Ascending aorta (tissue), 2 donors: ENCODE measurements around the gene RFX7. TPM values are rescaled to one million over a fixed set of nuclear protein-coding genes. Genes with fewer than 3 reads are reported as not detected.

ENCODE experiments used
- DNase-seq, 2 donors: peaks; one replicate each; pipeline ENCODE4 v3.0.0-alpha.2; 2019; ENCODE audit warnings: low spot score in 2 of 2
- H3K27ac ChIP-seq, 2 donors: fragments of 200-600 bp; sonication (generic); one replicate each; pipeline ENCODE4 v1.5.1; 2016 to 2017; ENCODE audit warnings: mild to moderate bottlenecking in 1 of 2
- H3K27me3 ChIP-seq: fragments of 200-600 bp; sonication (generic); one replicate; pipeline ENCODE4 v1.5.1; 2017
- H3K36me3 ChIP-seq, 2 donors: fragments of 200-600 bp; sonication (generic); one replicate each; pipeline ENCODE4 v1.5.1; 2016
- H3K4me1 ChIP-seq, 2 donors: fragments of 200-600 bp; sonication (generic); one replicate each; pipeline ENCODE4 v1.5.1; 2016 to 2017; ENCODE audit warnings: mild to moderate bottlenecking in 1 of 2
- H3K4me3 ChIP-seq, 2 donors: fragments of 200-600 bp; sonication (generic); one replicate each; pipeline ENCODE4 v1.5.1; 2016 to 2017; ENCODE audit warnings: mild to moderate bottlenecking in 1 of 2
- H3K9me3 ChIP-seq, 2 donors: fragments of 200-600 bp; sonication (generic); one replicate each; pipeline ENCODE4 v1.5.1; 2016
- intact Hi-C: fragments of 100-400 bp; cut with DNase I; formaldehyde crosslinking; loops from one replicate; pipeline ENCODE4 v1.15.1; 2023
- total RNA-seq: library from RNA; depleted of rRNA; stranded (reverse); fragments of >200 nt; gene quantifications from one replicate; pipeline ENCODE4 v1.1.0, GENCODE V29; 2016
- TF ChIP-seq, protein P1 (sequence below), 3 experiments: fragments of 200-600 bp in 2 of 3; fragments of 450-650 bp in 1 of 3; sonication (generic) in 2 of 3; IDR thresholded peaks; one replicate each; pipeline ENCODE4 v1.5.1; 2016 to 2019; ENCODE audit warnings: antibody characterized with exemption in 3 of 3, mild to moderate bottlenecking in 1 of 3, moderate library complexity in 1 of 3

RFX7 gene
- 14.2 TPM for total RNA-seq

GRCh38 chr15:56243163-56244037 lies at the start of gene RFX7:
Gene RFX7 (minus strand): TSS chr15:56243879. CDS start chr15:56243285, 594 bp downstream.
- Histone ChIP-seq H3K9me3 (no peaks in the 10 kb centered on the region), H3K4me1 (peaks cover 0 to 10% of the 10 kb centered on the region in 2 donors), H3K36me3 (no peaks in the 10 kb centered on the region), H3K27ac (peak within 1 kb of the TSS; percentile 90 to 95), H3K4me3 (peak within 1 kb of the TSS; percentile 84 to 98), H3K27me3 (no peaks in the 10 kb centered on the region)
- peak; percentile 20 to 91 for DNase-seq
- TF ChIP-seq, protein P1, sequence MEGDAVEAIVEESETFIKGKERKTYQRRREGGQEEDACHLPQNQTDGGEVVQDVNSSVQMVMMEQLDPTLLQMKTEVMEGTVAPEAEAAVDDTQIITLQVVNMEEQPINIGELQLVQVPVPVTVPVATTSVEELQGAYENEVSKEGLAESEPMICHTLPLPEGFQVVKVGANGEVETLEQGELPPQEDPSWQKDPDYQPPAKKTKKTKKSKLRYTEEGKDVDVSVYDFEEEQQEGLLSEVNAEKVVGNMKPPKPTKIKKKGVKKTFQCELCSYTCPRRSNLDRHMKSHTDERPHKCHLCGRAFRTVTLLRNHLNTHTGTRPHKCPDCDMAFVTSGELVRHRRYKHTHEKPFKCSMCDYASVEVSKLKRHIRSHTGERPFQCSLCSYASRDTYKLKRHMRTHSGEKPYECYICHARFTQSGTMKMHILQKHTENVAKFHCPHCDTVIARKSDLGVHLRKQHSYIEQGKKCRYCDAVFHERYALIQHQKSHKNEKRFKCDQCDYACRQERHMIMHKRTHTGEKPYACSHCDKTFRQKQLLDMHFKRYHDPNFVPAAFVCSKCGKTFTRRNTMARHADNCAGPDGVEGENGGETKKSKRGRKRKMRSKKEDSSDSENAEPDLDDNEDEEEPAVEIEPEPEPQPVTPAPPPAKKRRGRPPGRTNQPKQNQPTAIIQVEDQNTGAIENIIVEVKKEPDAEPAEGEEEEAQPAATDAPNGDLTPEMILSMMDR (IDR thresholded peaks at IDR 0.05): peak in 1 of 3 experiments; percentile 7
- intact Hi-C loops: loop anchor here (2.0 to 10.0 kb wide), 4 partner anchors 141 to 671 kb away; partner anchors contain the start of genes NEDD4, PYGO1 and TCF12

GRCh38 chr15:56292546-56293316 lies 49.1 kb upstream of the RFX7 start:
- TF ChIP-seq, protein P1 (IDR thresholded peaks at IDR 0.05): no peak
- DNase-seq: no peak
- H3K4me3 ChIP-seq: no peak overlapping the region
- H3K9me3 ChIP-seq: peaks cover 6 to 20% of the 10 kb centered on the region in 2 donors
- no peaks in the 10 kb centered on the region for H3K36me3 ChIP-seq
- H3K27ac ChIP-seq: no peak overlapping the region
- H3K4me1 ChIP-seq: no peaks in the 10 kb centered on the region
- intact Hi-C loops: no loop called here
- H3K27me3 ChIP-seq: no peaks in the 10 kb centered on the region

- no peaks in the 10 kb centered on the region for H3K36me3 ChIP-seq
- intact Hi-C loops: no loop called here
- no peak overlapping the region for H3K27ac ChIP-seq
- H3K9me3 ChIP-seq: peaks cover 6 to 20% of the 10 kb centered on the region in 2 donors
- DNase-seq: no peak
- H3K4me1 ChIP-seq: no peaks in the 10 kb centered on the region
- H3K4me3 ChIP-seq: no peak overlapping the region
- TF ChIP-seq, protein P1 (IDR thresholded peaks at IDR 0.05): no peak
- no peaks in the 10 kb centered on the region for H3K27me3 ChIP-seq
Observed at GRCh38 chr15:56291741-56292140, 48.1 kb upstream of the RFX7 start.

DNA sequence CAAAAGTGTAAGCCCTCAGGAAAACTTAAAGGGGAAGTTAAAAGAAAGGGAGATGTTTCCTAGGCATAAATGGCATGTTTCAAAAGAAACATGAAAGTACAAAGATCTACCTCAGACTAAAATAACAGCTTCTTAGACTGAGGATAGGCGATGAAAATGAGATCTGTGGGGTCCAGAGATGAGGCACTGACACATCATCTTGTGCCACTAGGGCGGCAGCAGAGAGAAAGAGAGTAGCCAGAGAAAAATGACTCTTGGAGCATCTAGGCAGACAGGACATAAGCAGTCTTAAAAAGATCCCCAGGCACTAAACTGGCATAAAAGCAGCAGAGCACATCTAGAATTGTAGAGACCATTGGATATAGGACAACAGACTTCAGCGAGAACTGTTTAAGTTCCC lies 42.5 kb upstream of the RFX7 start:
- Histone ChIP-seq H3K36me3 (no peaks in the 10 kb centered on the region), H3K4me1 (no peaks in the 10 kb centered on the region), H3K4me3 (no peak overlapping the region), H3K9me3 (peaks cover 6 to 20% of the 10 kb centered on the region in 2 donors), H3K27ac (no peak overlapping the region), H3K27me3 (no peaks in the 10 kb centered on the region)
- intact Hi-C loops: no loop called here
- TF ChIP-seq, protein P1 (IDR thresholded peaks at IDR 0.05): no peak
- DNase-seq: no peak

- Histone ChIP-seq H3K27ac (no peak overlapping the region), H3K27me3 (no peaks in the 10 kb centered on the region), H3K4me3 (no peak overlapping the region), H3K9me3 (no peaks in the 10 kb centered on the region), H3K36me3 (no peaks in the 10 kb centered on the region), H3K4me1 (no peaks in the 10 kb centered on the region)
- DNase-seq: no peak
- TF ChIP-seq, protein P1 (IDR thresholded peaks at IDR 0.05): no peak
- intact Hi-C loops: no loop called here
Observed at GRCh38 chr15:56281145-56281544, 37.5 kb upstream of the RFX7 start.
